Psoas muscle (tissue), 8 donors: ENCODE results near the gene FUZ. TPM values are rescaled to one million over a fixed set of nuclear protein-coding genes. Genes with fewer than 3 reads are reported as not detected.

Experiments
- ATAC-seq, 4 donors: fragments of 200-7000 bp; cut with Tn5 transposase; one replicate each; pipeline ENCODE4 v1.9.1; 2020; ENCODE audit warnings: moderate library complexity in 3 of 4, mild to moderate bottlenecking in 2 of 4
- DNase-seq, 2 donors: peaks; one replicate each; pipeline ENCODE4 v3.0.0-alpha.2; 2020
- H3K27ac ChIP-seq: fragments of 200-600 bp; one replicate; pipeline ENCODE4 v1.8.0; 2022
- H3K27me3 ChIP-seq, 3 donors: fragments of 200-600 bp in 1 of 3; one replicate each; pipeline versions ENCODE4 v1.6.1 to v1.8.0; 2013 to 2022; ENCODE audit warnings: low read length in 2 of 3, mild to moderate bottlenecking in 2 of 3, moderate library complexity in 1 of 3; ENCODE audit not compliant: insufficient read depth in 3 of 3
- H3K36me3 ChIP-seq, 2 donors: fragments of 200-600 bp in 1 of 2; one replicate each; pipeline versions ENCODE4 v1.6.1 to v1.8.0; 2013 to 2022; ENCODE audit warnings: low read depth in 1 of 2, mild to moderate bottlenecking in 1 of 2, moderate library complexity in 1 of 2; ENCODE audit not compliant: insufficient read depth in 1 of 2
- H3K4me1 ChIP-seq: fragments of 200-600 bp; one replicate; pipeline ENCODE4 v1.8.0; 2022
- H3K4me3 ChIP-seq: fragments of 200-600 bp; one replicate; pipeline ENCODE4 v1.8.0; 2022; ENCODE audit warnings: mild to moderate bottlenecking
- H3K9me3 ChIP-seq: fragments of 200-600 bp; one replicate; pipeline ENCODE4 v1.8.0; 2022
- CTCF ChIP-seq: fragments of 200-600 bp; IDR thresholded peaks from one replicate; pipeline ENCODE4 v1.8.0; 2022; ENCODE audit warnings: antibody characterized with exemption
- WGBS, 3 donors: extraction: QIAGEN DNeasy Blood & Tissue Kit; methylation state at CpG; one replicate each; pipeline versions ENCODE4 v1.1.6 to v1.1.7; 2013; 5-methylcytosine and 5-hydroxymethylcytosine counted together
- intact Hi-C, 2 donors: fragments of 100-400 bp; cut with DNase I; formaldehyde crosslinking; loops; one replicate each; pipeline versions ENCODE4 v1.11.0 to v1.14.2; 2022
- polyA plus RNA-seq, 3 donors: library from polyadenylated mRNA; stranded (reverse); fragments of 200-250 nt; gene quantifications; one replicate each; pipeline ENCODE4 v1.2.3, GENCODE V29; 2013
- total RNA-seq, 4 donors: library from RNA; stranded (reverse); fragmentation: NEBNext Ultra II Directional in 2 of 4; extraction: Animal tissue kit (Norgen Biotek cat#: 25700) in 2 of 4; gene quantifications; one replicate each; pipeline versions ENCODE4 v1.2.1 to v1.2.4, GENCODE V29; 2021 to 2023
- donor health status: healthy with polysubstance abuse.
- donor health status: DM: no; HTN: no; CAD: no; lungs with moderate emphysema.
- donor health status: Bipolar disorder and iron deficiency.
- donor health status: healthy.
- donor health status: DM: yes; HTN: yes; CAD: no.
- donor health status: DM: no; HTN: no; CAD: no.
- donor health status: DM: no; HTN: no; CAD: no.
- donor health status: DM: yes; HTN: yes; CAD: no.

Gene FUZ
- total and polyA plus RNA-seq, 7 donors = 15.9 to 38.8 (median 25.5) TPM

- WGBS, 3 donors = 93 to 97% (median 95%) methylated on average over 11 to 12 of the region's 12 CpGs
- peaks cover 3 to 90% of the 10 kb centered on the region in 2 donors for H3K36me3 ChIP-seq
- ATAC-seq = no peak
Measured at GRCh38 chr19:49835562-49835961, 22.5 kb upstream of the FUZ start.

DNA sequence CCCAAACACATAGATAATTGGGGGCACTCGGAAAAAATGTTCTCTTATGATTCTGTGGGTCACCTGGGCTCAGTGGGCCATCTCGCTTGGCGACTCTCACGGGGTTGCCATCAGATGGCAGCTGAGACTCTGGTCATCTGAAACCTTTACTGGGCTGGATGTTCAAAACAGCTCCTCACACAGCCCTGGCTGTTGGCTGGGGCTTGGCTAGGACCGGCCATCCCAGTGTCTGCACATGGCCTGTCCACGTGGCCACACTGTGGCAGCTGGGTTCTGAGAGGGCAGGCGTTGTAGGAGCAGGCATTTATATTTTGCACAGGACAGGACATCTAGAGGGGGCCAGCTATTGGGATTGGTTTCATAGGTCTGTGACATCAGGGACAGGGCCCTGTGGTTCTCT, 20.5 kb upstream of the FUZ start:
- no peak for TF ChIP-seq CTCF
- 29 to 61% (median 37%) methylated on average over 7 of the region's 7 CpGs for WGBS, 3 donors
- intact Hi-C loops = loop anchor here in 1 of 2 donors (2.0 kb wide), 1 partner anchor 15 kb away; the partner anchor contains the start of gene MED25
- no peaks in the 10 kb centered on the region for H3K9me3 ChIP-seq
- ATAC-seq = peak; percentile 88 to 93 (median 90)
- H3K4me3 ChIP-seq = no peak overlapping the region
- H3K36me3 ChIP-seq = peaks cover 3 to 88% of the 10 kb centered on the region in 2 donors
- DNase-seq = peak; percentile 65 to 92
- peaks cover 29% of the 10 kb centered on the region for H3K4me1 ChIP-seq
- peak overlapping the region; percentile 89 for H3K27ac ChIP-seq
- no peaks in the 10 kb centered on the region for H3K27me3 ChIP-seq

More at GRCh38 chr19:49835562-49835961, 22.5 kb upstream of the FUZ start:
- intact Hi-C loops = no loop called here
- Histone ChIP-seq H3K27ac (peak overlapping the region; percentile 89), H3K4me1 (peaks cover 38% of the 10 kb centered on the region), H3K27me3 (no peaks in the 10 kb centered on the region), H3K4me3 (no peak overlapping the region), H3K9me3 (no peaks in the 10 kb centered on the region)
- TF ChIP-seq CTCF = no peak
- no peak for DNase-seq

GRCh38 chr19:49832556-49832955, 19.5 kb upstream of the FUZ start:
- no peak for TF ChIP-seq CTCF
- 38 to 54% (median 43%) methylated on average over 9 of the region's 9 CpGs for WGBS, 3 donors
- Histone ChIP-seq H3K9me3 (no peaks in the 10 kb centered on the region), H3K4me1 (peaks cover 31% of the 10 kb centered on the region), H3K27me3 (no peaks in the 10 kb centered on the region), H3K36me3 (peaks cover 3 to 87% of the 10 kb centered on the region in 2 donors), H3K27ac (peak overlapping the region; percentile 89), H3K4me3 (no peak overlapping the region)
- intact Hi-C loops = loop anchor here in 1 of 2 donors (2.0 kb wide), 1 partner anchor 14 kb away; the partner anchor contains the start of gene MED25
- ATAC-seq (peak in 1 of 4 donors; percentile 16), DNase-seq (no peak)

GRCh38 chr19:49831592-49831991, 18.5 kb upstream of the FUZ start:
- Histone ChIP-seq H3K27ac (peak overlapping the region; percentile 89), H3K27me3 (no peaks in the 10 kb centered on the region), H3K4me1 (peaks cover 31% of the 10 kb centered on the region), H3K4me3 (no peak overlapping the region), H3K9me3 (no peaks in the 10 kb centered on the region), H3K36me3 (peaks cover 3 to 87% of the 10 kb centered on the region in 2 donors)
- ATAC-seq = no peak
- 94 to 97% (median 96%) methylated on average over 8 of the region's 8 CpGs for WGBS, 3 donors
- intact Hi-C loops = no loop called here
- TF ChIP-seq CTCF = no peak
- no peak for DNase-seq

GRCh38 chr19:49830766-49831165, 17.7 kb upstream of the FUZ start:
- intact Hi-C loops = no loop called here
- Histone ChIP-seq H3K27ac (no peak overlapping the region), H3K9me3 (no peaks in the 10 kb centered on the region), H3K4me1 (peaks cover 36% of the 10 kb centered on the region), H3K27me3 (no peaks in the 10 kb centered on the region), H3K4me3 (no peak overlapping the region), H3K36me3 (peaks cover 0 to 80% of the 10 kb centered on the region in 2 donors)
- ATAC-seq = no peak
- no peak for TF ChIP-seq CTCF
- DNase-seq = no peak
- WGBS, 3 donors = 93 to 95% (median 93%) methylated on average over 10 to 12 of the region's 12 CpGs
